ENCODE results near the gene NTSR2.

Gene NTSR2

GRCh38 chr2:11697103-11697871 is 27.3 kb upstream of the NTSR2 start:
- Histone ChIP-seq H3K4me1 (ENCODE audit: control insufficient read depth, low read length) (peaks cover 13% of the 10 kb centered on the region), H3K9me3 (ENCODE audit: control insufficient read depth, insufficient read depth, low read length) (no peaks in the 10 kb centered on the region), H3K36me3 (ENCODE audit: control insufficient read depth, low read length) (no peaks in the 10 kb centered on the region), H3K79me2 (ENCODE audit: control insufficient read depth, low read length) (no peaks in the 10 kb centered on the region), H3K27ac (ENCODE audit: low read depth, low read length) (no peak overlapping the region), H4K20me1 (ENCODE audit: control insufficient read depth, insufficient read depth, low read depth, low read length) (no peaks in the 10 kb centered on the region; the same call in 1 of the 2 replicates), H3F3A (ENCODE audit: control insufficient read depth, insufficient read depth) (no peaks in the 10 kb centered on the region), H3K4me3 (ENCODE audit: low read length) (no peak overlapping the region), H3K4me2 (ENCODE audit: low read length) (no peak overlapping the region), H3K27me3 (ENCODE audit: control insufficient read depth, low read length) (peaks cover 16% of the 10 kb centered on the region), H3K9me2 (replicated peaks; ENCODE audit: control insufficient read depth, low read length) (no peaks in the 10 kb centered on the region)
- TF ChIP-seq EZH2phosphoT487 (IDR thresholded peaks at IDR 0.05; ENCODE audit: borderline replicate concordance, low read length) (no peak), CTCF (IDR thresholded peaks at IDR 0.05; ENCODE audit: low read depth, low read length, poor library complexity, severe bottlenecking) (no peak)

- no peak for TF ChIP-seq EZH2phosphoT487 (IDR thresholded peaks at IDR 0.05; ENCODE audit: borderline replicate concordance, low read length)
- TF ChIP-seq CTCF (IDR thresholded peaks at IDR 0.05; ENCODE audit: low read depth, low read length, poor library complexity, severe bottlenecking), result no peak
- H3K36me3 ChIP-seq (ENCODE audit: control insufficient read depth, low read length), result no peaks in the 10 kb centered on the region
- H3K4me2 ChIP-seq (ENCODE audit: low read length), result no peak overlapping the region
- H3K9me2 ChIP-seq (replicated peaks; ENCODE audit: control insufficient read depth, low read length), result no peaks in the 10 kb centered on the region
- H3K9me3 ChIP-seq (ENCODE audit: control insufficient read depth, insufficient read depth, low read length), result no peaks in the 10 kb centered on the region
- no peak overlapping the region for H3K27ac ChIP-seq (ENCODE audit: low read depth, low read length)
- H3F3A ChIP-seq (ENCODE audit: control insufficient read depth, insufficient read depth), result no peaks in the 10 kb centered on the region
- peaks cover 16% of the 10 kb centered on the region for H3K27me3 ChIP-seq (ENCODE audit: control insufficient read depth, low read length)
- H3K4me1 ChIP-seq (ENCODE audit: control insufficient read depth, low read length), result peaks cover 8% of the 10 kb centered on the region
- H4K20me1 ChIP-seq (ENCODE audit: control insufficient read depth, insufficient read depth, low read depth, low read length), result no peaks in the 10 kb centered on the region; the same call in 1 of the 2 replicates
- no peak overlapping the region for H3K4me3 ChIP-seq (ENCODE audit: low read length)
- H3K79me2 ChIP-seq (ENCODE audit: control insufficient read depth, low read length), result no peaks in the 10 kb centered on the region
Measured at GRCh38 chr2:11696736-11697102, 26.7 kb upstream of the NTSR2 start.

- no peaks in the 10 kb centered on the region for H3K36me3 ChIP-seq (ENCODE audit: control insufficient read depth, low read length)
- TF ChIP-seq EZH2phosphoT487 (IDR thresholded peaks at IDR 0.05; ENCODE audit: borderline replicate concordance, low read length), result no peak
- TF ChIP-seq CTCF (IDR thresholded peaks at IDR 0.05; ENCODE audit: low read depth, low read length, poor library complexity, severe bottlenecking), result no peak
Measured at GRCh38 chr2:11695576-11695975, 25.6 kb upstream of the NTSR2 start.

More at GRCh38 chr2:11695576-11695975, 25.6 kb upstream of the NTSR2 start:
- no peaks in the 10 kb centered on the region for H3K9me2 ChIP-seq (replicated peaks; ENCODE audit: control insufficient read depth, low read length)
- no peak overlapping the region for H3K4me3 ChIP-seq (ENCODE audit: low read length)
- H3K27ac ChIP-seq (ENCODE audit: low read depth, low read length), result no peak overlapping the region
- H4K20me1 ChIP-seq (ENCODE audit: control insufficient read depth, insufficient read depth, low read depth, low read length), result no peaks in the 10 kb centered on the region; the same call in 1 of the 2 replicates
- H3K4me2 ChIP-seq (ENCODE audit: low read length), result no peak overlapping the region
- H3K27me3 ChIP-seq (ENCODE audit: control insufficient read depth, low read length), result peaks cover 14% of the 10 kb centered on the region
- H3K4me1 ChIP-seq (ENCODE audit: control insufficient read depth, low read length), result no peaks in the 10 kb centered on the region
- H3K9me3 ChIP-seq (ENCODE audit: control insufficient read depth, insufficient read depth, low read length), result no peaks in the 10 kb centered on the region
- H3K79me2 ChIP-seq (ENCODE audit: control insufficient read depth, low read length), result no peaks in the 10 kb centered on the region
- no peaks in the 10 kb centered on the region for H3F3A ChIP-seq (ENCODE audit: control insufficient read depth, insufficient read depth)

Data from DOHH2 (cell line).